GM12878 (cell line): ENCODE results near the gene PLEKHA6. TPM values are rescaled to one million over a fixed set of nuclear protein-coding genes. Genes with fewer than 3 reads are reported as not detected.

Experiments used
- ATAC-seq: fragments of 200-7000 bp; cut with Tn5 transposase; 3 replicates; pipeline ENCODE4 v1.9.1; 2020; ENCODE audit warnings: mild to moderate bottlenecking, moderate library complexity
- BruUV-seq: library from RNA; stranded (reverse); fragments of 400-500 nt; replicated peaks from 2 replicates; lab custom pipeline; 2021; lab: Mats Ljungman, UMichigan
- CTCF ChIA-PET: fragments of 300-600 bp; sonication (Branson Sonifier 250); formaldehyde crosslinking; extraction: SDS; loops from one replicate; lab custom pipeline; 2021; ENCODE audit warnings: inconsistent platforms; lab: Yijun Ruan, JAX
- POLR2A ChIA-PET: fragments of 350-600 bp; formaldehyde crosslinking; extraction: SDS; loops from one replicate; lab custom pipeline; 2021; ENCODE audit warnings: inconsistent platforms; lab: Charles Lee
- RAD21 ChIA-PET: fragments of 300-600 bp; sonication (Branson Sonifier 250); formaldehyde crosslinking; loops from one replicate; lab custom pipeline; 2023; ENCODE audit warnings: antibody characterized with exemption; ENCODE audit not compliant: unreplicated experiment; lab: Charles Lee
- SMC1A ChIA-PET: fragments of 300-600 bp; sonication (Branson Sonifier 250); formaldehyde crosslinking; loops from one replicate; lab custom pipeline; 2023; ENCODE audit not compliant: unreplicated experiment, uncharacterized antibody; lab: Charles Lee
- DNase-seq: peaks from one replicate; pipeline ENCODE4 v3.0.0-alpha.2; 2011; ENCODE audit warnings: low read depth, low spot score
- FAIRE-seq: peaks from 3 replicates; lab custom pipeline; 2011; peaks lifted over from hg19 to GRCh38; lab: Jason Lieb, UNC
- H2AFZ ChIP-seq: 2 replicates; pipeline ENCODE4 v1.6.0; 2011; ENCODE audit warnings: low read depth, low read length, control low read depth; ENCODE audit not compliant: control insufficient read depth
- H3K27ac ChIP-seq: 2 replicates; pipeline ENCODE4 v1.5.1; 2011; ENCODE audit warnings: control low read depth; ENCODE audit not compliant: control insufficient read depth, insufficient read depth
- H3K27me3 ChIP-seq, 2 experiments: replicated peaks in 1 of 2; 2 replicates each; pipeline versions ENCODE4 v1.6.0 to v1.6.1; 2011; ENCODE audit warnings: low read length in 1 of 2; ENCODE audit not compliant: control insufficient read depth in 2 of 2, insufficient read depth in 2 of 2
- H3K36me3 ChIP-seq, 2 experiments: 2 replicates each; pipeline ENCODE4 v1.5.1; 2011; ENCODE audit warnings: low read length in 1 of 2; ENCODE audit not compliant: control insufficient read depth in 2 of 2, insufficient read depth in 2 of 2
- H3K4me1 ChIP-seq: 2 replicates; pipeline ENCODE4 v1.6.1; 2011; ENCODE audit warnings: mild to moderate bottlenecking, low read length, moderate library complexity, mixed read lengths; ENCODE audit not compliant: control insufficient read depth, insufficient read depth
- H3K4me2 ChIP-seq: 2 replicates; pipeline ENCODE4 v1.6.0; 2011; ENCODE audit warnings: control low read depth; ENCODE audit not compliant: control insufficient read depth, insufficient read depth
- H3K4me3 ChIP-seq: fragments of 200-600 bp; sonication (generic); 2 replicates; pipeline ENCODE4 v1.5.1; 2016
- H3K79me2 ChIP-seq: 2 replicates; pipeline ENCODE4 v1.6.0; 2011; ENCODE audit warnings: low read length; ENCODE audit not compliant: control insufficient read depth, insufficient read depth
- H3K9ac ChIP-seq: 2 replicates; pipeline ENCODE4 v1.8.0; 2011; ENCODE audit warnings: low read length, control low read depth, mixed read lengths; ENCODE audit not compliant: control insufficient read depth, insufficient read depth
- H3K9me3 ChIP-seq: replicated peaks from 3 replicates; pipeline ENCODE4 v1.5.1; 2011; ENCODE audit warnings: mild to moderate bottlenecking, low read length; ENCODE audit not compliant: control insufficient read depth, insufficient read depth
- H4K20me1 ChIP-seq: 2 replicates; pipeline ENCODE4 v1.6.0; 2011; ENCODE audit not compliant: control insufficient read depth, insufficient read depth
- CBFB ChIP-seq: IDR thresholded peaks from 2 replicates; pipeline ENCODE4 v1.6.1; 2016; ENCODE audit warnings: antibody characterized with exemption, low read depth
- E2F4 ChIP-seq: IDR thresholded peaks from 2 replicates; pipeline ENCODE4 v1.6.1; 2012; ENCODE audit warnings: low read depth, low read length, improper control_type of control experiment
- FOXM1 ChIP-seq: IDR thresholded peaks from 2 replicates; pipeline ENCODE4 v1.6.1; 2012; ENCODE audit warnings: low read depth, mild to moderate bottlenecking, inconsistent platforms, low read length, moderate library complexity
- GATAD2B ChIP-seq: fragments of 450-650 bp; conservative IDR thresholded peaks from 2 replicates; pipeline ENCODE4 v1.6.1; 2017; ENCODE audit warnings: low read depth, mild to moderate bottlenecking, moderate library complexity
- IKZF1 ChIP-seq: fragments of 450-650 bp; conservative IDR thresholded peaks from 2 replicates; pipeline ENCODE4 v1.6.1; 2017; ENCODE audit warnings: antibody characterized with exemption, mild to moderate bottlenecking
- NKRF ChIP-seq: fragments of 450-650 bp; conservative IDR thresholded peaks from 2 replicates; pipeline ENCODE4 v1.6.1; 2017; ENCODE audit warnings: mild to moderate bottlenecking, moderate library complexity
- PBX3 ChIP-seq: IDR thresholded peaks from 2 replicates; pipeline ENCODE4 v1.6.1; 2011; ENCODE audit warnings: mild to moderate bottlenecking, low read depth, low read length, moderate library complexity; ENCODE audit not compliant: insufficient replicate concordance
- POLR2A ChIP-seq: IDR thresholded peaks from 2 replicates; pipeline ENCODE4 v1.6.1; 2011; ENCODE audit warnings: low read depth, mild to moderate bottlenecking, low read length
- POLR2AphosphoS5 ChIP-seq: IDR thresholded peaks from 2 replicates; pipeline ENCODE4 v1.6.1; 2011; ENCODE audit warnings: mild to moderate bottlenecking, low read length, inconsistent platforms
- ZZZ3 ChIP-seq: IDR thresholded peaks from 2 replicates; pipeline ENCODE4 v1.6.1; 2011; ENCODE audit warnings: low read depth; ENCODE audit not compliant: control insufficient read depth, insufficient read length
- WGBS: methylation state at CpG from one replicate; pipeline ENCODE4 v1.1.6; 2016; ENCODE audit warnings: low lambda C conversion rate; ENCODE audit not compliant: insufficient replicate concordance, insufficient coverage; ENCODE audit errors: missing lambda C conversion rate; 5-methylcytosine and 5-hydroxymethylcytosine counted together
- in situ Hi-C: fragments of 300-500 bp; cut with MboI; formaldehyde crosslinking; loops from 9 replicates; pipeline ENCODE4 v1.14.3; 2018; ENCODE audit warnings: mixed read lengths
- intact Hi-C: fragments of 100-400 bp; cut with micrococcal nuclease; formaldehyde crosslinking; loops from one replicate; pipeline ENCODE4 v1.14.2; 2022; ENCODE audit not compliant: unreplicated experiment
- polyA plus RNA-seq, 11 experiments: library from polyadenylated mRNA; depleted of rRNA in 4 of 11; unstranded in 6 of 11; stranded (reverse) in 5 of 11; fragments of >200 nt; fragmentation: Nextera tagmentation in 4 of 11; fragmentation: Illumina TruSeq in 1 of 11; extraction: Ambion mirVana in 4 of 11; extraction: Trizol in 1 of 11; gene quantifications; 1 replicate in 1 of 11; 2 replicates in 10 of 11; pipeline versions ENCODE4 v1.2.1 to v1.2.3, GENCODE V29; 2011 to 2016; ENCODE audit warnings: inconsistent platforms in 2 of 11, missing spikeins in 2 of 11, low read depth in 1 of 11
- total RNA-seq, 4 experiments: library from RNA; depleted of rRNA in 3 of 4; stranded (reverse); fragments of >200 nt in 3 of 4; fragmentation: Illumina TruSeq in 1 of 4; extraction: Trizol in 1 of 4; gene quantifications; 2 replicates each; pipeline versions ENCODE4 v1.2.1 to v1.2.3, GENCODE V29; 2013 to 2021

PLEKHA6 gene
- total and polyA plus RNA-seq, 10 of the 15 experiments (the other 5 are each of a cell fraction or from before 2014, with no cell fraction given) = 0.04 to 0.81 (median 0.19) TPM; not detected in 4

GRCh38 chr1:204278251-204278650 is 81.5 kb downstream of the PLEKHA6 start:
- Histone ChIP-seq H3K36me3 (no peaks in the 10 kb centered on the region), H3K27me3 (peaks cover 0 to 10% of the 10 kb centered on the region in 2 experiments), H3K4me3 (no peak overlapping the region), H2AFZ (no peak overlapping the region), H3K79me2 (no peaks in the 10 kb centered on the region), H3K9ac (no peak overlapping the region), H4K20me1 (no peaks in the 10 kb centered on the region), H3K4me1 (no peaks in the 10 kb centered on the region), H3K27ac (no peak overlapping the region), H3K9me3 (no peaks in the 10 kb centered on the region), H3K4me2 (no peak overlapping the region)
- ChIA-PET RAD21 (no interaction called here), POLR2A (interaction anchor here (0.6 to 1.3 kb wide), 2 partner anchors 66 to 67 kb away, joined by 3 to 5 read pairs; no protein-coding TSS in a partner anchor), CTCF (interaction anchor here (1.1 to 1.7 kb wide), 5 partner anchors 19 to 153 kb away, joined by 4 to 6 read pairs (median 4); no protein-coding TSS in a partner anchor), SMC1A (interaction anchor here (1.7 kb wide), 1 partner anchor 24 kb away, joined by 3 read pairs; no protein-coding TSS in a partner anchor)
- no peak for TF ChIP-seq POLR2AphosphoS5
- no peak for TF ChIP-seq ZZZ3
- no peak for ATAC-seq
- 1% methylated on average over 4 of the region's 4 CpGs for WGBS
- no peak for FAIRE-seq
- intact Hi-C loops = no loop called here
- in situ Hi-C loops = no loop called here
- DNase-seq = no peak
- no TSS peak for BruUV-seq

- ChIA-PET SMC1A (interaction anchor here (1.7 kb wide), 1 partner anchor 23 kb away, joined by 3 read pairs; no protein-coding TSS in a partner anchor), CTCF (interaction anchor here (1.1 to 1.4 kb wide), 3 partner anchors 19 to 121 kb away, joined by 3 to 5 read pairs (median 4); no protein-coding TSS in a partner anchor), POLR2A (interaction anchor here (1.3 kb wide), 1 partner anchor 68 kb away, joined by 3 read pairs; no protein-coding TSS in a partner anchor), RAD21 (no interaction called here)
- ATAC-seq (no peak), DNase-seq (no peak), FAIRE-seq (no peak)
- WGBS = 36% methylated on average over 14 of the region's 14 CpGs
- H3K4me2 ChIP-seq = no peak overlapping the region
- no peak overlapping the region for H3K4me3 ChIP-seq
- no peak for TF ChIP-seq IKZF1
- TF ChIP-seq GATAD2B = no peak
- no peak for TF ChIP-seq FOXM1
- TF ChIP-seq E2F4 = no peak
- no peak for TF ChIP-seq POLR2A
- no peak for TF ChIP-seq POLR2AphosphoS5
- no peak for TF ChIP-seq NKRF
- TF ChIP-seq PBX3 = no peak
- no peak for TF ChIP-seq CBFB
- H3K4me1 ChIP-seq = no peaks in the 10 kb centered on the region
- peaks cover 0 to 10% of the 10 kb centered on the region in 2 experiments for H3K27me3 ChIP-seq
- no peak overlapping the region for H3K27ac ChIP-seq
- H3K9me3 ChIP-seq = no peaks in the 10 kb centered on the region
- H2AFZ ChIP-seq = no peak overlapping the region
- no peak overlapping the region for H3K9ac ChIP-seq
- intact Hi-C loops = no loop called here
- no peaks in the 10 kb centered on the region for H4K20me1 ChIP-seq
- in situ Hi-C loops = no loop called here
- BruUV-seq = no TSS peak
- H3K36me3 ChIP-seq = no peaks in the 10 kb centered on the region
- H3K79me2 ChIP-seq = no peaks in the 10 kb centered on the region
These were observed 82.0 kb downstream of the PLEKHA6 start for GRCh38 chr1:204277563-204278219.
